ENCODE measurements around the gene LIPK. TPM values are rescaled to one million over a fixed set of nuclear protein-coding genes. Genes with fewer than 3 reads are reported as not detected.
"Not testable (repeated sequence)": the region's sequence is repeated elsewhere in the genome, so short reads cannot be mapped to it uniquely, and the experiment has no call there.

Gene LIPK
- total RNA-seq: not detected
- long read RNA-seq: 0 reads

DNA sequence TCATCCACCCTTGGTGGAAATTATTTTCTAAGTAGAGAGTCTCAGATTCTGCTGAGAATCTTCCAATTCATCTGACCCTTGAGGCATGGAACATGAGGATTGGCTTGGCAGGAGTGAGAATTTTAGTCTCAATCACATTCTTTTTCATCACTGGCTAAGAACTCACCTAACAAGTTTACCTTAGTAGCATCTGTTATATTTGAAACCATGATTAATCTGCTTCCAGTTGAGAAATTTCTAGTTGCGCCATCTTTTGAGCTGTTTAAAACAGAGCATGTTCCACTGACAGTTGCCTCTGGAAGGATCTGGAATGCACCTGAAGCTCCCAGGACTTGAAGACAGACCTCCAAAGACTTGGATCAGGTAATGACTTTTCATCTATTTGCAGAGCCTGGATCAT lies at the start of gene LIPK:
LIPK (plus strand) TSS at position 292 of the 400 bp plus-strand sequence. CDS start 18,295 bp downstream, outside the sequence.
- DNase-seq (ENCODE audit: low spot score): no peak

DNA sequence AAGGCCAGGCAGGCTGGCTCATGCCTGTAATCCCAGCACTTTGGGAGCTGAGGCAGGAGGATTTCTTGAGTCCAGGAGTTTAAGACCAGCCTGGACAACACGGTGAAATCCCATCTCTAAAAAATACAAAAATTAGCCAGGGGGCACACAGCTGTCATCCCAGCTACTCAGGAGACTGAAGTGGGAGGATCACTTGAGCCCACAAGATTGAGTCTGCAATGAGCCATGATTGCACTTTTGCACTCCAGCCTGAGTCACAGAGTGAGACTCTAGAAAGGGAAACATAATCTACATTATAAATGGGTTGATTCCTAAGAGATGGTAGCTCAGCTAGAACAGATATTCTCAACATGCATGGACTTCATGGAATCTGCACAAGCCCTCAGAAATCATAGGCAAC lies 48.1 kb upstream of the LIPK start:
- no peak for DNase-seq (ENCODE audit: low spot score)

GRCh38 chr10:88659725-88660597 lies 46.1 kb upstream of the LIPK start:
- DNase-seq (ENCODE audit: low spot score): no peak

- DNase-seq (ENCODE audit: low spot score): no peak
These were observed 45.5 kb upstream of the LIPK start for GRCh38 chr10:88660598-88660884.

DNA sequence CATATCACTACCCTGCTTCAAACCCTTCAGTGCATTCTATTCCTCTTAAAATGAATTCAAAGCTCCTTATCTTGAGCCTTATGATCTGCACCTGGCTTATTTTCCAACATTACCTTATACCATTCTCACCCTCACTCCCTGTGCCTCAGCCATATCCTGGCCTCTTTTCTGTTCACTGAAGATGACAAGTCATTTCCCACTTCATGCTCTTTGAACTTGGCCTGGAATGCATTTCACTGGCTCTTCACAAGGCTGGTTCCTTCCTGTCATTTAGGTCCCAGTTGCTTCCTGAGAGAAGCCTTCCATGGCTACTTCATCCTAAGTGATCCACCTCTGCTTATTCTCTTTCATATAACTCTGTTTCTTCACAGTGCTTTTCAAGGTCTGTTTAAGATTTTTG lies 45.0 kb upstream of the LIPK start:
- DNase-seq (ENCODE audit: low spot score): no peak

GRCh38 chr10:88661577-88661976 lies 44.5 kb upstream of the LIPK start:
- no peak for DNase-seq (ENCODE audit: low spot score)

- DNase-seq (ENCODE audit: low spot score): not testable (repeated sequence)
These were observed 42.9 kb upstream of the LIPK start for GRCh38 chr10:88663153-88663552.

- DNase-seq (ENCODE audit: low spot score): no peak
These were observed 41.9 kb upstream of the LIPK start, which contains the start of gene LIPF for GRCh38 chr10:88664142-88664541. TSS of gene LIPF (plus strand) at chr10:88664442. CDS start at chr10:88667298, 2,856 bp downstream.

GRCh38 chr10:88668465-88668864 lies 37.6 kb upstream of the LIPK start:
- DNase-seq (ENCODE audit: low spot score): no peak

GRCh38 chr10:88670497-88670896 lies 35.6 kb upstream of the LIPK start:
- DNase-seq (ENCODE audit: low spot score): no peak

GRCh38 chr10:88672041-88672440 lies 34.0 kb upstream of the LIPK start:
- DNase-seq (ENCODE audit: low spot score): no peak

DNA sequence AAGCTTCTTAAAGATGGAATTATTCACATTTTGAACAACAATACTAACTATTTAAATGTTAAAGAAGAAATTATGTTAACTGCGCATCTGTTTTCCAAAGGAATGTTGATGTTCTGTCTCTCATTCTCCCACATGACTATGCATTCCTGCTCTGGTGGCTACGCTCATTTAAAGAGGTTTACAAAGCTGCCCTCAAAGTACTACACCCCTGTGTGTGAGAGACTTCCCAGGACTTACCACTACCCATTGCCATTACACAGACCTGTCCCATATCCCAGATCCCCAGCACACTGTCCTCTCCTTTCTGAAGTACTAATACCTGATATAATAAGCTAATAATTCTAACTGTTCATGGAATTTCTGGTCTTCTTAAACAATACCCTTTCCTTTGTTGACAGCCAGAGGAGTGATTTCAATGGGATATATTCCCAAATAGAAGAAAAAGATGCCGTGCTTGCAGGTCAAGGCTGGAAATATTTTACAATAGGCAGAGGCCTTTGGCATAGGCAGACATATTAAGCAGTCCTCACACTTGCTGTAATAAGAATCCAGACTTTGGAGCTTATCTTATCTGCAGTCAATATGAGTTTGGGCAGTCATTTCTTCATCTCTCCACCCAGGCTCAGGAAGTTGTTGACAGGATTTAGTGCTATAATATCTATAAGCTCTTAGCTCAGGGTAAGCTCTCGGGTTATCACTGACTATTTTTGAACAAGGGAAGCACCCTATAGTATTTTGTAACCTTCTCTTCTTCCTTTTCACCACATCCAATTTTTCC lies 29.6 kb upstream of the LIPK start:
- DNase-seq (ENCODE audit: low spot score): no peak

DNA sequence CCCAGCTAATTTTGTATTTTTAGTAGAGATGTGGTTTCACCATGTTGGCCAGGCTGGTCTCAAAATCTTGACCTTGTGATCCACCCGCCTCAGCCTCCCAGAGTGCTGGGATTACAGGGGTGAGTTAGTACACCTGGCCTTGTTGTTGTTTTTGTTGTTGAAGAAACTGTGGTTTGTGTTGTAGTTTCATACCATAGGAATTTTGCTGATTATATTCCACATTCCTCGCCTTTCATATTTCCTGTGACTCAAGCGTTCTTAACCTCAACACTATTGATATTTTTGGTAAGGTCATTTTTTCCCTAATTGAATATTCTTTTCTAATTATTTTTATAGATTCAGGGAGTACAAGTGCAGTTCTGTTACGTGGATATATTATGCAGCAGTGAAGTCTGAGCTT lies 25.1 kb upstream of the LIPK start:
- no peak for DNase-seq (ENCODE audit: low spot score)

DNA sequence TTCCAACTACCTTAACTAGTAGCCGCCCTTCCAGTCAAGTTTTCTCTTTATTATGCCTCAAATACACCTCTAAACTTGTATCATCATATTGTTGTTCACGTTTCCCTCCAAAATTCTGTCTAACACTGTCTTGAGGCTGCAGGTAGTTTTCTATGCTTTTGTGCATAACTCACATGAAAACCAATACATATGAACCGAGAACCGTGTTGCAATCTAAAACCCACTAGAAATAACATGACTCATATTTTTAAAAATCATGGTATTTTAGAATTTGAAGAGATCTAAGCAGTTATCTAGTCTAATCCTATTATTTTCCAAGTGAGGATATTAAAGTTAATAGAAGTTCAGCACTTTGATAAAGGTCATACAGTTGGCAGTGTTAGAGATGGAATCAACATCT lies 23.6 kb upstream of the LIPK start:
- no peak for DNase-seq (ENCODE audit: low spot score)

DNA sequence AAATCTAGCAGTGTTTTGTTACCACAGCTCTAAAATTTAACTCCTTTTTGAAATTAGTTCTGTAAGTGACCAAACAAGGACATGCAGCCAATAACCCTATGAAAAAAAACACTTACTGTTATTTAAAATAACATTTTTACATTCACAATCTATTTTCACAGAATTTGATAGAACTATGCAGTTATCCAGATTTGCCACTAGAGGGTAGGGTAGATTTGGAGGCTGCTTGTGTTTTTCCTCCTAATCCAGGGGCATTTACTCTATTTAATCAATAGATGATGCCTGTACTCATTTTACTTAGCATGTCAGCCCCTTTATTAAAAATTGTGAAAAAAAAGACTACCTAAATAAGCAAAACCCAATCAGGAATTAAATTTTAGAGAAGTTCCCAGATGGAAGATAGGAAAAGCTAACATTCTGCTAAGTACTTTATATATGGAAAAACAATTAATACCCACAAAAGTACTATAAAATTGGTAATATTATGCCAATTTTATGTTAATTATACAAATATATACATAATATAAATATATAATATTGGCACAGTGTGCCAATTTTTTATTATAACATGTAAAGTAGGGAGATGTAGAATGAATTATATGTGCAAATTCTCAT lies 18.1 kb upstream of the LIPK start:
- DNase-seq (ENCODE audit: low spot score): no peak

DNA sequence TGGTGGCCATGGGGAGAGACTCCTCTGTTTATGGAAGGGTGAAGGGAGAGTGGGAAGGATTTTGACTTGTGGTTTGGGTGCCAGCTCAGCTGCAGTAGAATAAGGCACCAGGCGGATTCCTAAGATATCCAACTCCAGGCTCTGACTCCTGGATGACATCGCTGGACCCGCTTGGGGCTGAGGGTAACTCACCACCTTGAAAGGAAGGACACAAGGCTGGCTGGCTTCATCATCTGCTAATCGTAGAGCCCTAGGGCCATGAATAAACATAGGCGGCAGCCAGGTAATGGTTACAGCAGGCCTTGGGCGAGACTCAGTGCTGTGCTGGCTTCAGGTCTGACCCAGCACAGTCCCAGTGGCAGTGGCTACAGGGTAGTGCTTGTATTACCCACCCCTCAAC lies 16.7 kb upstream of the LIPK start:
- no peak for DNase-seq (ENCODE audit: low spot score)

- no peak for DNase-seq (ENCODE audit: low spot score)
These were observed 12.5 kb upstream of the LIPK start for GRCh38 chr10:88693392-88694020.

DNA sequence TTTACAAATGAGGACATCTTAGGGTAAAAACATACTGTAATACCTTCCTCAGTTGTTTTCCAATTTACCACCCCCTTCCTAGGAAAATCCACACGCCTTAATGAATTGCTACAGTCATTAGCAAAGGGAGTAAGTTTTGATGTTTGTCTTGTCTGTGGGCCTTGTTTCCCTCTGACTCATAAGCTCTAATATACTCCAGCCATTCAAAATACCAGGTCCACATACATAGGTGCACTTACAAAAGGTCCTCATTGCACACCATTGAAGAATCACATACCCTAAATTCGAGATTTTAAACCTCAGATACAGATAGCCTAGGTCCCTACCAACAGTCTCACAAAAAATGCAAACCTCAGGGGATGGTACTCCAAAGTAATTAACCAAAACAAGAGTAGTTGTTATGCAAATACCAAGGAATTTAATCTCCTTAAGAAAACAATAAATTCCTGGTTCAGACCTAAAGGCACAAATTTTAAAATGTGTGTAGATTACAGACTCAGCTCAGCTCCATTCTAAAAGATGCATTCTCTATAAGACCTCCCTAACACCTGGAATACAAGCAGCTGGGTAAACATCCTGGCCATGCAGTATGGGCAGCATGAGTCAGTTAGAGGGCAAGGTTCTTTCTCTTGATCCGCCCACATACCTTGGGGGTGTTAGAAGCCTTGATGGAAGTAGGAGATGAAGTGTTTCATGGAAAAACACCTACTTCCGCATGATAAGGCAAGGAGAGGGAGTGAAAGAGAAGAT lies 3.0 kb upstream of the LIPK start:
- no peak for DNase-seq (ENCODE audit: low spot score)

DNA sequence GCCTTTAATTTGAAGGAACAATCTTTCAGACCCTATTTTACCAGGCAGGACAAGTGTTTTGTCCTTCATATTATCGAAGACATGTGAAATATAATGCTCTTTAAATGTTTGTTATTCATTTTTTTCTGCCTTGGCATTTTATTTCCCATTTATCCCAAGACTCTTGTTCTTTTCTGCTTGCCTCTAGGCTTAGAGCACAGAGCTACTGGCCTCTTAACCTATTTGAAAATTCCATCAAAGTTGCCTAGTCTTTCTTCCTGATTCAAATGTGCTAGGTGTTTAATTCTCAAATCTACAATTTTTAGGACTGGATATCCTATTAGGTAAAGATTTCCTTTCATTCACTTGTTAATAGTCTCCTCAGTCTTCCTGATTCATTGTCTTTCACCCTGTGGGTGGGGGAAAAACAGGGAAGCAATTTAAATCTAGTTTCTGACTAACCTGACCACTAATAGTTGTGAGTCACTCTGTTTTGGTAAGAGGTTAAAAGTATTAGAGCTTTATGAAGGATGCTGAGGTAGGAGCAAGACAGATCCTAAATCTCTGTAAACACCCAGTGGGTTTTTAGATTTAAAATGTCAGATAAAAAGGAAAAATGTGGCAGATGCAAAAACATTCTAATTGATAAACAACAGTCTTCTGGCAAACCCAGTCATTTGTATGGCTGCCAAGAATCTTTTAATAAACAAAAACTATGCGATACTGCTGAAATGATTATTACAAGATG lies 1.5 kb downstream of the LIPK start:
- DNase-seq (ENCODE audit: low spot score): no peak

GRCh38 chr10:88709361-88709760 lies 3.3 kb downstream of the LIPK start:
- not testable (repeated sequence) for DNase-seq (ENCODE audit: low spot score)

Measured in mesenteric fat pad (tissue), 1 donor.